Skeletal muscle cell (primary cell): ENCODE results near the gene OR52A1.
"Not testable (repeated sequence)": the region's sequence is repeated elsewhere in the genome, so short reads cannot be mapped to it uniquely, and the experiment has no call there.

Experiments
- DNase-seq: peaks from one replicate; pipeline ENCODE4 v3.0.0-alpha.2; 2010; ENCODE audit warnings: low read depth
- H3K4me3 ChIP-seq: 2 replicates; pipeline ENCODE4 v1.5.1; 2011; ENCODE audit warnings: low read depth, mild to moderate bottlenecking, control low read depth, low read length, moderate library complexity

Gene OR52A1

DNA sequence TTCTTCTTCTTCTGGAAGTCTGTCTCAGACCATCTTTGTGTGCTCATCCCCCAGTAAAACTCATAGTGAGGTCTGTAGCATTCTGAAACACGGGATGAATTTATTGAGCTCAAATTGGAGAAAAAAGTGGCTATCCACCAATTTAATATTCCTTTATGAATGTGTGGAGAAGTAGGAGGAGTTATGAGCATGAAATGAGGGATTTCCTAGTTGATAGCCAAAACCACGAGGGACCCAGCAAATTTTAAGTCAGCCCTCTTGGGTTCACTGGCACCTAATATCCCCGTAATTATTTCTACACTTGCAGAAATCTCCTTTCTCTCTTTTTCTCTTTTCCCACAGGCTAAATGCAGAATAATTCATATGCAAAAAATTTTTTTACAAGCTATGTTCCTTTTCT, at the start of gene OR52A1:
Gene OR52A1 (minus strand): TSS at position 101 of the 400 bp plus-strand sequence. CDS start 2,388 bp downstream, outside the sequence.
- no peak for DNase-seq
- no peak within 1 kb of the TSS for H3K4me3 ChIP-seq

GRCh38 chr11:5203366-5203765, 48.8 kb upstream of the OR52A1 start:
- H3K4me3 ChIP-seq: no peak overlapping the region
- no peak for DNase-seq

- no peak within 1 kb of the TSS for H3K4me3 ChIP-seq
- no peak for DNase-seq
Observed at GRCh38 chr11:5200582-5200981, 46.0 kb upstream of the OR52A1 start, which contains the start of gene OR51V1. Gene OR51V1, minus strand, starts transcription at chr11:5200682. Its CDS starts 0 bp downstream, at chr11:5200682.

DNA sequence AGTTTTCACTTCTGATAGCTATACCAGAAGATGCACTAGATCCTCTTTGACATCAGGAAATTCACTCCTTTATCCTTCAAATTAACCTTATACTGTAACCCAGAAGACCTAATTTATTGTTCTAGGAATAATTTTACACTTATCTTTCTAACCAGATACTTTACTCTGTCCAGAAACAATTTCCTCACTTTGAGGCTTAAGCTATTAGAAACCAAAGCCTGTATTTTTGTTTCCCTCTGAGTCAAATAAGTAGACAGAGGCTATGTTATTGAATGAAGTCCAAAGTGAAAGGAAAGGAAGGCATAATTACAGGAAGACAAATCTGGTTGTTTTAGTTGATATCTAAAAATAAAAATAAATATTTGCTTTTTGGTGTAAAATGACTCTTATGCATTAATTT, 43.7 kb upstream of the OR52A1 start:
- no peak overlapping the region for H3K4me3 ChIP-seq
- no peak for DNase-seq

DNA sequence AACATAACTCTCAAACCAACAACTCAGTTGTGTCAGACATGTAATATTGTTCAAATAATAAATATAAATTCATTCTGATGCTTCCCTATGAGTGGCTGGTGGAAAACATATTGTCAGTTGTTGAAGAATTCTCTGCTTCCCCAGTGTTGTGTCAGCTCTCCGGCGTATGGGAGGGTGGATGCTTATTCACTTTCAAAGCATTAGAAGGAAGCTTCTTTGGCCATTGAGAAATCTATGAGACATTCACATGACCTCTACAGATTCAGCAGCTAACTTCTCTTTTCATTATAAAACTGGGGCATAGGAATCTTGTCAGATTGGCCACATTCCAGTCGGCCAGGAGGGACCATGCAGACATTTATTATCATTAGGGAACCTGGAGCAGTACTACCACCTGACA, 43.0 kb upstream of the OR52A1 start:
- no peak overlapping the region for H3K4me3 ChIP-seq
- no peak for DNase-seq

GRCh38 chr11:5196731-5197130, 42.2 kb upstream of the OR52A1 start:
- DNase-seq: no peak
- H3K4me3 ChIP-seq: no peak overlapping the region

DNA sequence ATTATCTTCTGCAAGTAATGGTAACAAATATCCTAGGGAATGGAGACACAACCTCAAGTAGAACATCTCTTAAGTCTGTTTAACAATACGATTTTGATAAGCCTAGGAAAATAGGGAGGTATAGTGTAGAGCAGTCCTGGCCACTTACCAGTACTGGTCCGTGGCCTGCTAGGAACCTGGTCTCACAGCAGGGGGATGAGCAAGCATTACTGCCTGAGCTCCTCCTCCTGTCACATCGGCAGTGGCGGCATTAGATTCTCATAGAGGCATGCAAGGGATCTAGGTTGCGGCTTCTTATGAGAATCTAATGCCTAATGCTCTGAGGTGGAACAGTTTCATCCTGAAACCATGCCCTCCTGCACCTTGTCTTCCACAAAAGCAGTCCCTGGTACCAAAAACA, 41.5 kb upstream of the OR52A1 start:
- no peak overlapping the region for H3K4me3 ChIP-seq
- no peak for DNase-seq

GRCh38 chr11:5192738-5193137, 38.2 kb upstream of the OR52A1 start:
- no peak overlapping the region for H3K4me3 ChIP-seq
- no peak for DNase-seq

GRCh38 chr11:5188201-5188600, 33.6 kb upstream of the OR52A1 start:
- no peak for DNase-seq
- H3K4me3 ChIP-seq: no peak overlapping the region

DNA sequence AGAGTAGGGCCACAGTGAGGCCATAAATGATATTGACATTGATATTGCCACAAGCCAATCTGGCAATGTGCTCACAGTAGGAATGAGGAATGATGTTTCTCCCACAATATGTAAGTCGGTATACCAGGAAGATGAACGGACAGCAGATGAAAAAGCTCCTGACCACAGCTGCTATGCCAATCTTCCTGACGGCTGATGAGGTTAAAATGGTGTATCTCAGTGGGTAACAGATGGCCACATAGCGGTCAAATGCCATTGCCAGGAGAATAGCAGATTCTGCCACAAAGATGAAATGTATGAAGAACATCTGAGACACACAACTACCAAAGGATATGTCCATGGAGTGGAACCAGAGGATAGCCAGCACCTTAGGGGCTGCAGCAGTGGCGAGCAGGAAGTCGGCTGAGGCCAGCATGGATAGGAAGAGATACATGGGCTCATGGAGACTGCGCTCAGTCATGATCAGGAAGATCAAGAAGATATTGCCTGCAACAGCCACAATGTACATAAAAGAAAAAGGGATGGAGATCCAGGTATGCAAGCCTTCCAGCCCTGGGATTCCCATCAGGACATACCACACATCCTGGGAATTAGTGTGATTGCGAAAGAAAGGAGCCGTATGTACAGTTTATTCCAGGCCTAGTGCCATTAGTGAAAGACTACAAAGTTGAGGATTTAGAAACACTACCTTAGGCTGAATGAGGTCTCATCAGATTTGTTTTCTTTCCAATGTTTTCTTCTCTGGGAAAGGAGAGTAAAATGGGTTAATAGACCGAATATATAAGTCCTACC, 23.7 kb upstream of the OR52A1 start:
- H3K4me3 ChIP-seq: no peak overlapping the region
- no peak for DNase-seq

DNA sequence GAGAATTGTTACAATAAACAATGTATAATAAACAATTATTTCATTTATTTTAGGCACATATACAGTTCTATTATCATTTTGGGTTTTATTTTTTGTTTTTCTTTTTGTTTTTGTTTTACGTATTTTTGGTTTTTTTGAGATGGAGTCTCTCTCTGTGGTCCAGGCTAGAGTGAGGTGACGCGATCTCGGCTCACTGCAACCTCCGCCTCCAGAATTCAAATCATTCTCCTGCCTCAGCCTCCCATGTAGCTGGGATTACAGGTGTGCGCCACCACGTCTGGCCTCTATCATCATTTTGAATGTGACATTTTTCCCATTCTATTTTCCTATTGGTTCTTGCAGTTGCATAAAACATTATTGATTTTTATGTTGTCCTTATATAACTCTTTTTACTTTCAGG, 20.4 kb upstream of the OR52A1 start:
- no peak for DNase-seq
- H3K4me3 ChIP-seq: no peak overlapping the region

DNA sequence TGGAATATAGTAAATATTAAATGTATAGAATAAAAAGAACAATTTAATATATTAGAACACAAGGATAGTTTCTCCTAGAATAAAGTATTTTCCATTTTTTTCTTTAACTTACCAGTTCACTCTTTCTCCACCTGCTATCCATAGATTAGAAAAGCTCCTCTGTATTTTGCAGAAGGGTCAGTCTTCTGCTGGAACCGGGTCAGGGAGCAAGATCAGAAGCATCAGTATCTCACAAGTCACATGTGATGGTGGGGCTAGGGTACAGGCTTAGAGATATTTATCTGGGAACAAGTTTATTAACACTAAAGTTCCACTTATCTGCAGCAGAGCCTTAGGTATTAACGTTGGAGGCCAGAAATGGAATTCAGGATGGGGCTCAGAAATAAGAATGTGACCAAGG, 17.3 kb upstream of the OR52A1 start:
- no peak overlapping the region for H3K4me3 ChIP-seq
- DNase-seq: no peak

DNA sequence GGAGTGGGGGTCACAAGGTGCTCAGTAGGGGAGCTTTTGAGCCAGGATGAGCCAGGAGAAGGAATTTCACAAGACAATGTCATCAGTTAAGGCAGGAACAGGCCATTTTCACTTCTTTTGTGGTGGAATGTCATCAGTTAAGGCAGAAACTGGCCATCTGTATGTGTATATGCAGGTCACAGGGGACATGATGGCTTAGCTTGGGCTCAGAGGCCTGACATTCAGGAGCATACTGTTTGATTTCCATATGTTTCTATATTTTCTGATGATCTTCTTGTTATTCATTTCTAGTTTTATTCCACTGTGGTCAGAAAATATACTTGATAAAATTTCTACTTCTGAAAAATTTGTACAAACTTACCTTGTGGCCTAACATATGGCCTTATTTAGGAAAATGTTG, 11.3 kb upstream of the OR52A1 start:
- H3K4me3 ChIP-seq, DNase-seq: not testable (repeated sequence)

GRCh38 chr11:5164807-5165206, 10.2 kb upstream of the OR52A1 start:
- DNase-seq, H3K4me3 ChIP-seq: not testable (repeated sequence)

GRCh38 chr11:5161045-5161444, 6.5 kb upstream of the OR52A1 start:
- not testable (repeated sequence) for H3K4me3 ChIP-seq, DNase-seq

GRCh38 chr11:5160217-5160616, 5.7 kb upstream of the OR52A1 start:
- H3K4me3 ChIP-seq, DNase-seq: not testable (repeated sequence)

- H3K4me3 ChIP-seq: no peak overlapping the region
- DNase-seq: no peak
Observed at GRCh38 chr11:5159806-5160205, 5.2 kb upstream of the OR52A1 start.

DNA sequence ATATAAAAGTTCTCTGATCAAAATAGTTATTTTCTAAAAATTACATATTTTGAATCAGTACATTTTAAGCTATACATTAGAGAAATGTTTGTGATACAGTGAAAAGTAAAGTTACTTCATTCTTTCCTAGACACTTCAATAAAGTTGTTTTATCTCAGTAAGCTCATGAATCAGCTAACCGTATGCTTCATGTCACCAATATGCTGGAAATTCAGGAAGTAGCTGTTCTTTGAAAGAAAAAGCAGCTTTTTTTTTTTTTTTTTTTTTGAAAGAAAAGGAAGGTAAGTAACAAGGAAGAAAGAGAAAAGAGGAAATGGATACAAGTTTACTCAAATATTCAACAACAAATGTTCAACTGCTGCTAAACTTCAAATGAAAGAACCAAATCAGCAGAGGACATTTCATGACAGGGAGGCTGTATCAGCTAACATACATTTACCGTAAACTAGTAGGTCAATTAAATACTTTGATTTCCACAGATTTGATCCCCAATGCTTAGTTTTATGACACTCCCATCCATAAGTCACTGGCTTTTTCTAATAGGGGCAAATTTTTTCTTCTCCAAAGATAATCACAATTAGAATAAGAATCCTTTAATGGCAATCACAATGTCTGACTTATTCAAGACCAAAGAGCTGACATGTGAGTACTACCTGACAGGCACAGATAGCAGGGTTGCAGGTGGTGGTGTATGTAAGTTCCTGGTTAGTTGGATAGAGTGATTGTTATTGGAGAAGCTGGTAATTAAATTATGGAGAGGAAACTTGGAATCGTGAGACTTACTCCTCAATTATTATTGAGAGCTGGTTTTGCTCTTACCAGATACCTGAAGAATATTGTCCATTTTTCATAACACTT, 754 bp downstream of the OR52A1 start:
- no peak overlapping the region for H3K4me3 ChIP-seq
- DNase-seq: no peak

DNA sequence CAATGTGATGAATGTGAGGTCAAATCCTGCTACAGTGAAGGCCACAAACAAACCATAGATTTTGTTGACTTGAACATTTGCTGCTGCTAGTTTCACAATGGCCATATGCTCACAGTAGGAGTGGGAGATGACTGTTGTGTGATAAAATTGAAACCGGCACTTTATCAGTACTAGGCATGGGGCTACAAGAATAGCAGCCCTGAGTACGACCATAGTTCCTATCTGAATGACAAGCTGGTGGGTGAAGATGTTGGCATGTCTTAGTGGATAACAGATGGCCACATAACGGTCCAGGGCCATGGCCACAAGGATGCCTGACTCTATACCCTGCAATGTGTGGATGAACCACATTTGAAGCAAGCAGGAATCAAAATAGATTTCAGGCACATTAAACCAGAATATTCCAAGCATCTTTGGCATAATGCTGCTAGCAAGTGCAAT, 2.8 kb downstream of the OR52A1 start:
- DNase-seq: no peak
- H3K4me3 ChIP-seq: no peak overlapping the region

DNA sequence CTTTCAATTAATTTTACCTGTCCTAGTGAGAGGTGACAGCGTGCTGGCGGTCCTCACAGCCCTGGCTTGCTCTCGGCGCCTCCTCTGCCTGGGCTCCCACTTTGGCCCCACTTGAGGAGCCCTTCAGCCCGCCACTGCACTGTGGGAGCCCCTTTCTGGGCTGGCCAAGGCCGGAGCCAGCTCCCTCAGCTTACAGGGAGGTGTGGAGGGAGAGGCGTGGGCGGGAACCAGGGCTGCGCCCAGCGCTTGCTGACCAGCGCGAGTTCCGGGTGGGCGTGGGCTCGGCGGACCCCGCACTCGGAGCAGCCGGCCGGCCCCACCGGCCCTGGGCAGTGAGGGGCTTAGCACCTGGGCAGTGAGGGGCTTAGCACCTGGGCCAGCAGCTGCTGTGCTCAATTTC, 10.4 kb downstream of the OR52A1 start:
- not testable (repeated sequence) for DNase-seq, H3K4me3 ChIP-seq
